Measurements from ENCODE around the gene GOSR1.
A peak's percentile ranks its signal among the peaks of the same experiment; 100 is the strongest.
"Not testable (repeated sequence)": the region's sequence is repeated elsewhere in the genome, so short reads cannot be mapped to it uniquely, and the experiment has no call there.

Gene GOSR1

GRCh38 chr17:30477083-30477773, at the start of gene GOSR1:
TSS of gene GOSR1 (plus strand) at chr17:30477408. CDS start at chr17:30477434, 26 bp downstream.
- DNase-seq = peak; percentile 98

DNA sequence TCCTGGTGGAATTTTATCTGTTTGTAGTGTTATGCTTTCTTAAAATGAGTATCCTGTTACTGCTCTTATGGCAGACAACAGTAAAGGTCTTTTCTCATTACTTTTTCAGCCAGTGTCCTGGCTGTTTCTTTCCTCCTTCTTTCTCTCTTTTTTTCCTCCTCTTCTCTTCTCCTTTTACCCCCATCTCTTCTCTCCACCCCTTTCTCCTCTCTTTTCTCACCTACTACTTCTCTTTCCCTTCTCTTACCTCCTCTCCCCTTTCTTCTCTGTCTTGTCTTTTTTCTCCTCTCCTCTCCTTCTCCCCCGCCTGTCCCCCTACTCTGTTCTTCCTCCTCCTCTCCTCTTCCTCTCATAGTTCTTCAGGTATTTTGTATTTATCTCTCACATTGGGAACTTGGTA, 49.6 kb upstream of the GOSR1 start:
- no peak for DNase-seq

DNA sequence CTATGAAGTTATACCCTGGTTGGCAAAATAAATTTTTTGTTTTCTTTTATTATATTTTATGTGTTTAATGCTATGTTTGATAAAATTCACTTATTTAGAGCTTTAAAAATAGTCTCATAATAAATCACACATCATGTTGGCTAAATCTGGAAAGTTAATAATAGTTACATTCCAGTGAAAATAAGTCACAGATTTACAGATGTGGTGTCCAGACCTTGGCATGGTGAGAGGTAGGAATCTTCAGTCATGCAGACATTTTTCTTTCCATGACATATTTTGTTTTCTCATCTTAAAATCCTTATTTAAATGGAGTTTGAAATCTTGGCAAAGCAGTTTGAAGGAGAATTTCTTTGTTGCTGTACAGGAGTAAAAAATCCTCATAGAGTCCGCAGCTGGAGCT, 48.1 kb upstream of the GOSR1 start:
- DNase-seq = no peak

DNA sequence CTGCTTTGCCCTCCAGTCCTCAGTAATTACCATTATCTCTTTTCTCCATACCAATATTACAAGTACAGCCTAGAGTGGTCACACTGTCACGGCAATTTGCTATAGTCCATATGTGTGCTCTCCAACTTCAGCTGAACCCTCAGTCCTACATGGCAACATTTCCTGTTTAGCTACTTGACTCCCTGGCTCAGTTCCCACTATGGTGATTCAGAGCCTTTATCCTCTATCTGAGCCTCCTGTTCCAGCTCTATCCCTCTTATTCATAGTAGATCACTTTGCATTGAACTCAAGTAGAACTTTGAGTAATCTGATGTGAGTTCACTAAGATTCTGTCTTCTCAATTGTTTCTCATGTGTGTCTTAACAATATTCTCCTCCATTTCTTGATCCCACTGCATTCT, 43.7 kb upstream of the GOSR1 start:
- peak; percentile 53 for DNase-seq

DNA sequence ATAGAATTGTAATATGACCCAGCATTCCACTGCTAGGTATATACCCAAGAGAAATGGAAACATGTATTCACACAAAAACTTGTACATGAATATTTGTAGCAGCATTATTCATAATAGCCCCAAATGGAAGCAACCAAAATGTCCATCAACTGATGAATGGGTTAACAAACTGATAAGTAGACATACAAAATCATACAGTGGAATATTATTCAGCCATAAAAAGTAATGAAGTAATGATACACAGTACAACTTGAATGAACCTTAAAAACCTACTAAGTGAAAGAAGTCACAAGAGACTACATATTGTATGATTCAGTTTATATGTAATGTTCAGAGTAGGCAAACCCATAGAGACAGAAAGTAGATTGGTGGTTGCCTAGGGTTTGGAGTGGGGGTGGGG, 40.5 kb upstream of the GOSR1 start:
- DNase-seq = no peak

DNA sequence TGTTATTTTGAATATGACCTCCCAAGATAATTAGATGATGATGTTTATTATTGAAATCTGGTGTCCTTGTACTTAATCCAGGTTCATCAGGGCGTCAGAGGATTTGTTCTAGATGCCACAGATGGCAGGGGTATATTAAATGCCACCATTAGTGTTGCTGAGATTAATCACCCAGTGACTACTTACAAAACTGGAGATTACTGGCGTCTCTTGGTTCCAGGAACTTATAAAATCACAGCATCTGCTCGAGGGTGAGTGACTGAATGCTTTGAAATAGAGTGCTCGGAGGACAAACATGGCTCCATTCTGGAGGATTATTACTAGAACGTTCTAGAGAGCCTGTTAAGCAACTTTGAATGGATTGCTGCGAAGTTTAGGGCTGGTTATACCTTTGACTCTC, 33.5 kb upstream of the GOSR1 start:
- DNase-seq = no peak

DNA sequence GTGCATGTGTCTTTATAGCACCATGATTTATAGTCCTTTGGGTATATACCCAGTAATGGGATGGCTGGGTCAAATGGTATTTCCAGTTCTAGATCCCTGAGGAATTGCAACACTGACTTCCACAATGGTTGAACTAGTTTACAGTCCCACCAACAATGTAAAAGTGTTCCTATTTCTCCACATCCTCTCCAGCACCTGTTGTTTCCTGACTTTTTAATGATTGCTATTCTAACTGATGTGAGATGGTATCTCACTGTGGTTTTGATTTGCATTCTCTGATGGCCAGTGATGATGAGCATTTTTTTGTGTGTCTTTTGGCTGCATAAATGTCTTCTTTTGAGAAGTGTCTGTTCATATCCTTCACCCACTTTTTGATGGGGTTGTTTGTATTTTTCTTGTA, 30.6 kb upstream of the GOSR1 start:
- not testable (repeated sequence) for DNase-seq

DNA sequence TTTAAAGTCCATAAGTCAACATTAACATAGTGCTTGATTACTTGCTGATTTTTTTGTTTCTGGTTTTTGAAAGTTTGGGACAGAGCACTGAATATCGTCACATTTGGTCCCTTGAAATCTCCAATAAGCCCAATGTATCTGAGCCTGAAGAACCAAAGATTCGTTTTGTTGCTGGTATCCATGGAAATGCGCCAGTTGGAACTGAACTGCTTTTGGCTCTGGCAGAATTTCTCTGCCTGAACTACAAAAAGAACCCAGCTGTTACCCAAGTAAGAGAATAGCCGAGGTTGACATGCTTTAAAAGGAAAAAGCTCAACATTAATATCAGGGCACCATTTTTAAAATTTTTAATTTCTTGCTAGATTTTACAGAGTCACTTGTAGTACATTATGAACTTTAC, 27.7 kb upstream of the GOSR1 start:
- no peak for DNase-seq

- DNase-seq = no peak
These were observed 26.8 kb upstream of the GOSR1 start for GRCh38 chr17:30450125-30451027.

DNA sequence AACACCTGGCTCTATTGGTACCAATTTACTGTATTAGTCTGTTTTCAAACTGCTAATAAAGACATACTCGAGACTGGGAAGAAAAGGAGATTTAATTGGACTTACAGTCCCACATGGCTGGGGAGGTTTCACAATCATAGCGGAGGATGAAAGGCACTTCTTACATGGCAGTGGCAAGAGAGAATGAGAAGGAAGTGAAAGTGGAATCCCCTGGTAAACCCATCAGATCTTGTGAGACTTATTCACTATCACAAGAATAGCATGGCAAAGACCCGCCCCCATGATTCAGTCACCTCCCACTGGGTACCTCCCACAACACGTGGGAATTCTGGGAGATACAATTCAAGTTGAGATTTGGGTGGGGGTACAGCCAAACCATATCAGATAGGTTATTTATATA, 22.6 kb upstream of the GOSR1 start:
- no peak for DNase-seq

DNA sequence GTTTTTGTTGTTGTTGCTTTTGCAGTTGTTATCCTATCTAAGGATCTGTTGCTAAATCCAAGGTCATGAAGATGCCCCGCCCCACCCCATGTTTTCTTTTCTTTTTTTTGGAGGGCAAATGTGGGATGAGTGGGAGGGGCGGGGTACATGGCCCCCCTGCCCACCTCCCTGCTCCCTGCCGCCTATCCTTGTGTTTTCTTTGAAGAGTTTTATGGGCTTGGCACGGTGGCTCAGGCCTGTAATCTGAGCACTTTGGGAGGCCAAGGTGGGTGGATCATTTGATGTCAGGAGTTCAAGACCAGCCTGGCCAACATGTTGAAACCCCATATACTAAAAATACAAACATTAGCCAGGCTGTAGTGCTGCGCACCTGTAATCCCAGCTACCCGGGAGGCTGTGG, 18.8 kb upstream of the GOSR1 start:
- no peak for DNase-seq

DNA sequence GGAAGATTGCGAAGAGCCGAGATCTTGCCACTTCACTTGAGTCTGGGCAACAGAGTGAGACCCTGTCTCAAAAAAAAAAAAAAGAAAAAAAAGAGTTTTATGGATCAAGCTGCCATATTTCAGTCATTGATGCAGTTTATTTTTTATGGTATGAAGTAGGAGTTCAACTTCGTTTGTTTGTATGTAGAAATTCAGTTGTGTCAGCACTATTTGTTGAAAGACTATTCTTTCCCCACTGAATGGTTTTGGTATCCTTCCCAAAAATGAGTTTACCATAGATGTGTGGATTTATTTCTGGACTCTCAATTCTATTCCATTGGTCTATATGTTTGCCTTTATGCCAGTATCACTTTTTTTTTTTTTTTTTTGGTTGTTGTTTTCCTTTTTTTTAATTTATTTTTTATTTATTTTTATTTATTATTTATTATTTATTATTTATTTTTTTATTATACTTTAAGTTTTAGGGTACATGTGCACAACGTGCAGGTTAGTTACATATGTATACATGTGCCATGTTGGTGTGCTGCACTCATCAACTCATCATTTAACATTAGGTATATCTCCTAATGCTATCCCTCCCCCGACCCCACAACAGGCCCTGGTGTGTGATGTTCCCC, 18.3 kb upstream of the GOSR1 start:
- DNase-seq = not testable (repeated sequence)

DNA sequence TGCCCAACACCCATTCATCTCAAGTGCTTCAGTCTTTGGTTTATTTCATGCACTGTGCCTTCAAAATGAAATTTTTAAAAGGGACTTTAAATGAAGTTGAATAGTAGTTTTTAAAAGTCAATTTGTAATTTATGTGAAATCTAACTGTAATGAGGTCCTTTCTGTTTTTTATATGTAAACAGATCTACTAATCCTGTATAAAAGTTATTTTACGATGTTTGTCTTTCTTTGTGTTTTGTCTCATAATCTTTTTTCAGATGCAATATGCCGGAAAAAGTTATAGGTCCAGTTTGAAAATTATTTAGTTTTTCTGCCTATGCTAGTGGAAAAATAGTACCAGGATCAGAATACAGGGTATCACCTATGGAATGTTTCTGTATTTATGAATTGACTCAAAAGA, 8.7 kb upstream of the GOSR1 start:
- no peak for DNase-seq

- no peak for DNase-seq
These were observed 4.8 kb upstream of the GOSR1 start for GRCh38 chr17:30472238-30472890.

DNA sequence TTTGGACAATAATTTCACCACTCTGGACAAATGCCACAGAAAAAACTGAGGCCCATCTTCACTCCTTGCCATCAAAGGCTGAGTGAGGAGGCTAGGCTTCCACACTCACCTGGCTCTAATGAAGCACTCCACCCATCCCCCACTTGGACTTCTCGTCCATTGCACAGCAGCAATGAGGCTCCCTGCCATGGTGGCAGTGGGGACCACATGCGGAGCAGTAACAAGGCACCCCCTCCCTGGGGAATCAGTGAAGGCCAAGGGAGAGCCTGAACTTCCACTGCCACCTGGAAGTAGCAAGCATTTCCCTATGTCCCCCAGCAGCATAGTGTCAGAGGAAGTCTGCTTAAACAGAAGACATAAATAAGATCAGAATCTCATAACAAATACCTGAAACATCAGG, 2.0 kb upstream of the GOSR1 start:
- DNase-seq = no peak

- peak; percentile 77 for DNase-seq
These were observed 504 bp upstream of the GOSR1 start for GRCh38 chr17:30476726-30477082.

- peak; percentile 44 for DNase-seq
These were observed 537 bp downstream of the GOSR1 start for GRCh38 chr17:30477774-30478115.

DNA sequence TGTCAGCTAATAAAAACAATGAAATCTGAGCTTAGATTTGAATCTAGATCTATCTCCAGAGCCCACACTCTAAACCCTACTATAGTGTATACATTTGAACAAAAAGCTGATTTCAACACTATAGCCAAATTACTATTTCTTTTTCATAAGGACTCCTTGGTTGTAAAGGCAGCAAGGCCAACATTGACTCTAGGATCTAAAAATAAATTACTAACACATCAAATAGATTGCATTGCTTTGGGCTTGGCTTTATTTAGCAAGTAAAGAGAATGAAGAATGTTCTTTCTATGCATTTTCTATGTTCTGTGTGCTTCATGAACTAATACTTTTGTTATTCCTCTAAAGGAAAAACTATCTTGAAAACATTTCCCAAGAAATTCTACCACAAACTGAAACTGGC, 5.3 kb downstream of the GOSR1 start:
- DNase-seq = no peak

DNA sequence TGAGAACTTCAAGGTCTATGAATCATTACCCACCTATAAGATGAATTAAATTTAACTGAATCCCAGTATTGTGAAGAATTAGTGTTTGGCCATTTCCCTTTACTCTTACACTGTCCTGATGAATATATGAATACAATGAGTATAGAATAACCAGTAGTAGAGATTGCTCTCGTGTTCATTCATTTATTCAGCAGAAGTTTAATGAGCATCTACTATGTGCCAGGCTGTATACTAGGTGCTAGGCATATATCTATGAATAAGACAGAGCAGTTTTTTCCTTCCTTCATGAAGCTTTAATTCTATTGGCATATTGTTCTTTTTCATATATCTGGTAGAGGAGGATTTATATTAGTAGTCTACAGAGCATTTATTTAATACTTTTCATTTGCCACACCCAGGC, 6.0 kb downstream of the GOSR1 start:
- DNase-seq = no peak

DNA sequence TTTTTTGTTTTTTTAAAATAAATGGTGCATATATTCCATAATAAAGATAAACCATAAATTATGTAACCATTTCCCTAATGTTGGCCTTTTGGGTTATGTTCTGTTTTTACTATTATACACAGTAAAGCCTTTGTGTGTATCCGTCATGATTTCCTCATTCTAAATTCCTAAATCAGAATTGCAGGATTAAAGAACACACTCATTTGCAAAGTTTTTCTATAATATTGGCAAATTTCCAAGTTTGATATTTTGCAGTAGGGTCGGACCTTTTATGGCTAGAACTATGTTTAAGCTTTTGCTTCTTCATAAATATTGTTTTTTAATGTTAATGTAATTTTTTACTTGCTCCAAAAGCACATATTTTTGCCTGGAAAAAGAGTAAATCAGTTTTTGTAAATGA, 16.6 kb downstream of the GOSR1 start:
- DNase-seq = no peak

DNA sequence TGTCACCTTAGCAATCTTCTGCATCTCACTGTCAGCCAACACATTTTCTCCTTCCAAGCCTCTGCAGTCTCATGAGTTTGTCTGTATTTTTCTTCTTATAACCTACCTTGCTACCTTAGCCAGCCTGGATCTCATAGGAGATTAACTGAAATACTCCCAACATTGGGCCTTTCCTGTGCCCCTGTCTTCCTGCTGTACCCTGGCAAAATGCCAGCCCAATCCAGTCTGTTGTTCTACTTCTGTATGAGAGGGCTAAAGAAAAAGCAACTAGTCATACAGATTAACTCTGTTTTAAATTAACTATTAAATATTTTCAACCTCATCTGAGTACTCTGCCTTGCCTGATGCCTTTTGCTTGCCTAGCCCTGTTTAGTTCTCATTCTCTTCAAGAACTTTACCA, 18.4 kb downstream of the GOSR1 start:
- DNase-seq = peak; percentile 25

DNA sequence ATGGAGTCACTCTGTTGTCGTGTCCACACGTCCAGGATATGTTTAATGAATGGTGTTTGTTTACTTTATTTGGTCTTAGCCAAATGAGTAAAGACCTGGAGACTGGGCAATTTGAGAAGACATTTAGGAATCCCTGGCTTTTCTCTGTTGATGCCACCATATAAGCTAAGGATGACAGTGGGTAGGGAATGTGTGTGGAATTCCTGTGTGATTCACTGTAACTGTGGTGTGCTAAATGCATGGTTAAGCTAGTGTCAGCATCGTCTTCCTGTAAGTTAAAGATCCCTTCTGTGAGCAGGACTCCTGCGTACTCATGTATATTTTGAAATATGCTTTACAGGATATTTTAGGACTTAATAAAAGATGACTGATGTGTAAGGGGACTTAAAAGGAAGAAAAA, 26.4 kb downstream of the GOSR1 start:
- DNase-seq = no peak

- peak; percentile 14 for DNase-seq
These were observed 28.7 kb downstream of the GOSR1 start for GRCh38 chr17:30505868-30506417.
